ENCODE data around the gene DHX58.

DNA sequence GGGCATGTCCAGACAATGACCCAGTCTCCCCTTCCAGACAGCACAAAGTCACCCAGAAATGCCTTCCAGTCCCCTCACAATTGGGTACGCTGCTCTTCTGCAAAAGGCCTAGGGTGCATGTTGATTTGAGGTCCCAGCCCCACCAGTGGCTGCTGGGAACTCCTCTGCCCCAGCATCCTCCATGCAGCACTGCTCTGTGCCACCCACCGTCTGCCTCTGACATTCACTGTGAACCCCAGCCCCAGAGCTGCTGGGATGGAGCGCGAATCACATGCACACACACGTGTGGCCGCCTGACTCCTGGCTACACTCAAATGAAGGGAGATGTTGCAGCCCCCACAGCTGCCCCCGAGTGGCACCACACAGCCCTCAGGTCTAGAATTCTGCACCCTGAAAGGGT lies 60.9 kb downstream of the DHX58 start:
- TF ChIP-seq, protein P1, sequence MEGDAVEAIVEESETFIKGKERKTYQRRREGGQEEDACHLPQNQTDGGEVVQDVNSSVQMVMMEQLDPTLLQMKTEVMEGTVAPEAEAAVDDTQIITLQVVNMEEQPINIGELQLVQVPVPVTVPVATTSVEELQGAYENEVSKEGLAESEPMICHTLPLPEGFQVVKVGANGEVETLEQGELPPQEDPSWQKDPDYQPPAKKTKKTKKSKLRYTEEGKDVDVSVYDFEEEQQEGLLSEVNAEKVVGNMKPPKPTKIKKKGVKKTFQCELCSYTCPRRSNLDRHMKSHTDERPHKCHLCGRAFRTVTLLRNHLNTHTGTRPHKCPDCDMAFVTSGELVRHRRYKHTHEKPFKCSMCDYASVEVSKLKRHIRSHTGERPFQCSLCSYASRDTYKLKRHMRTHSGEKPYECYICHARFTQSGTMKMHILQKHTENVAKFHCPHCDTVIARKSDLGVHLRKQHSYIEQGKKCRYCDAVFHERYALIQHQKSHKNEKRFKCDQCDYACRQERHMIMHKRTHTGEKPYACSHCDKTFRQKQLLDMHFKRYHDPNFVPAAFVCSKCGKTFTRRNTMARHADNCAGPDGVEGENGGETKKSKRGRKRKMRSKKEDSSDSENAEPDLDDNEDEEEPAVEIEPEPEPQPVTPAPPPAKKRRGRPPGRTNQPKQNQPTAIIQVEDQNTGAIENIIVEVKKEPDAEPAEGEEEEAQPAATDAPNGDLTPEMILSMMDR (IDR thresholded peaks at IDR 0.05; ENCODE audit: insufficient read depth, low read length) = no peak
- TF ChIP-seq POLR2AphosphoS5 (IDR thresholded peaks at IDR 0.05; ENCODE audit: low read depth) = no peak
- no peak for TF ChIP-seq REST (IDR thresholded peaks at IDR 0.05; ENCODE audit: insufficient replicate concordance, low read depth)
- TF ChIP-seq GABPA (IDR thresholded peaks at IDR 0.05; ENCODE audit: low read depth) = no peak

Data from HL-60 (cell line).